HG03108 (cell line): ENCODE data around the gene NT5C2.
A peak's percentile ranks its signal among the peaks of the same experiment; 100 is the strongest.

Experiments used
- ATAC-seq: cut with Tn5 transposase; IDR thresholded peaks from one replicate; pipeline ENCODE4 v1.9.1; 2021; ENCODE audit warnings: moderate library complexity; ENCODE audit not compliant: unreplicated experiment

NT5C2 gene

DNA sequence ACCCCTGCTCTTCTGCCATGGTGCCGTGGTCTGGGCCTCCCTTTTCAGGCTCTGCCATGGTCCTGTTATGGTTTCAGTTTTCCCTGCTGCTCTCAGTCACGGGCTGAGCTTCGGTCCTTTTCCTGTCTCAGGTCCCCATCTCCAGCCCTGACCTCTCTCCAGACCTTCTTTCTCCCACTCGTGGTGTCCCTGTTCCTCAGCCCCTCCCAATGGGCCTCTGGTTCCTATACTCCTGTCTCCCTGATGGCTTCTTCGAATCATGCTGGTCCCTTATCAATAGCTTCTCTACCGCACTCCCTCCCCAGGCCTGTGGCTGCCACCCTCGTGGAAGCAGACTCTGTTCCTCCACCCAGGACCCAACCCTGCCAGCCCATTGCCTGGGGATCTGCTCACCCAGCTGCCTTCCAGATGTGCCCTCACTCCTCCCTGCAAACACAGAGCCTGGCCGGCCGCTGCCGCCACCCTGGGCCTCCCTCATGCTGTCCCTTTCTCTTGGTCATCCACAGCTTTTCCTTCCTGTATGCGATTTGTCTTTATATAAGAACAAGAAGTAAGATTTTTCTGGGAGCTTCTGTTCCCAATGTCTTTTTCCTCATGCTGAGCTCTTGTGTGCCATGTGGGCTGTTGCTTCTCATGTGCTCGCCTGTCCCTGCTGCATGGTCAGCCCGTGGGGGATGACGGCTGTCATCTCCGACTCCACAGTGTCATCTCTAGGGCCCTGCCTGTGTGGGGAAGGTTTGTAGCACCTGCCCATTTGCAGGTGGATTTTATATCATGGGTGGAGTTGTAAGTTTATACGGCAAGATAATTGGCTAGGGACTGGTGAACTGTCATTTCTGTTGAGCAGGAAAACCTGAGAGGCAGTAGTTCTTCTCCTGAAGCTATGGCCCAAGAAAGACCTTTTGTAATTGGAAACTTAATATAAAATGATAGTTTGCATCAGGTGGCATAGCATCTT, 126.7 kb downstream of the NT5C2 start:
- no peak for ATAC-seq

DNA sequence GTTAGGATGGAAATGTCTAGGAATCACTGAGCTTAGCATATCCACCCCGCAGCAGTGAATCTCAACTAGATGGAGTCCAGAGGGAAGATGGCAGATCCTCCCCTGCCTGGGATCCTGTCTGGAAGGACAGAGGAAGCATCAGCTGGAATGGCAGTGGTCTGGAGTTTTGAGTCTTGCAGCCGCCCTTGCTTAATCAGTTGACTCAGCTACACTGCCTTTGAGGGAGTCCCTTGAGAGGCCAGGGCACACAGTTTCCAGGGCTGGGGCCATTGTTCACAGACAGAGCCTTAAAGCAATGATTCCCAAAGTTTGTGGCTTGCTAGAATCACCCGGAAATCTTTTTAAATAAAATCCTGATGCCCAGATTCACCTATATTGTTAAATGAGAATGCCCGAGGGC, 128.1 kb downstream of the NT5C2 start:
- no peak for ATAC-seq

DNA sequence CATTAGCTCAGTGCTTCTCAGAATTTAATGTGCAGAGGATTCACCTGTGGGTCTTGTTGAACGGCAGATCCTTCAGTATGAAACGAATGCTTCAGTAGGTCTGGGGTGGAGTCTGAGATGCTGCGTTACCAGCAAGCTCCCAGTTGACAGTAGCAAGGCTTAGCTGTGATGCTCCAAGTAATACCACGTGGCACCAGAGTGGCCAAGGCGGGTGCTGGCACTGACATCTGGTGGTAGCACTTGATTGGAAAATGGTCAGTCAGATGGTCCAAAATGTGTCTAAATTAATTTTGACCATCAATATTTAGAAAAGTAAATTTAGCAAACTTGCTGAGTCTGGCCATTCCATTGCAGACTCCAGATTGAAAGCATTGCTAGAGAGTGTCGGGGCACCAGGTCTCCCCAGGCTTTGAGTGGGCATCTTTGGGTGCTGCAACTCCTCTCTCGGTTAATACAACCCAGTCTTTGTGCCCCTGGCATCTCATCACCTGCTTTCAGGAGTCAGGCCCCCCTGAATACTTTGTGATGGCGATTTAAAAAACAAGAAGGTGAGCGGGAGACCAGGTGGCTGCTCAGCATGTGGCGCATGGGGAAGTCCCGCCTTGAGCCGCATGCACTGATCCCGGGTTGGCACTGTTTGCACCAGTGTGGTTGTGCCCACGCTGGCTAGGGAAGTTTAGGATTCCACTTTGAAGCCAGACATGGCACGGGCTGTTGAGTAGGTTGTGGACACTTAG, 130.1 kb downstream of the NT5C2 start:
- ATAC-seq, result no peak

DNA sequence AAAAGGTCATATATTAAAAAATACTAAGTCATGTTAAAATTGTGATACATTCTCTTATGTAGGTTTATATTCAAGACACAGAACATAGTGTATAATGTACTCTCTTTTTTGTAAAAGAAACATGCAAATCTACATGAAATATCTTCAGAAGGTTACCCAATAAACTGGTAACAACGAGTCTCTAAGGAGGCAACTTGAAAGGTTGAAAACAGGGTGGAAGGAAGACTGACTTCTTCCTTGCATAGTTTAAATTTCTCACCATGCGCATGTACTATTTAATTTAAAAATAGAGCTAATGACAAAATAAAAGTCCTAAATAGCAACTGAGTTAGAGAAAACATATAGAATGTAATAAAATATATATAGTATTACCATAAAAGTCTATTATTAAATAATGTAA, 132.5 kb downstream of the NT5C2 start:
- no peak for ATAC-seq

- no peak for ATAC-seq
Observed at GRCh38 chr10:103058034-103058433, 135.0 kb downstream of the NT5C2 start.

DNA sequence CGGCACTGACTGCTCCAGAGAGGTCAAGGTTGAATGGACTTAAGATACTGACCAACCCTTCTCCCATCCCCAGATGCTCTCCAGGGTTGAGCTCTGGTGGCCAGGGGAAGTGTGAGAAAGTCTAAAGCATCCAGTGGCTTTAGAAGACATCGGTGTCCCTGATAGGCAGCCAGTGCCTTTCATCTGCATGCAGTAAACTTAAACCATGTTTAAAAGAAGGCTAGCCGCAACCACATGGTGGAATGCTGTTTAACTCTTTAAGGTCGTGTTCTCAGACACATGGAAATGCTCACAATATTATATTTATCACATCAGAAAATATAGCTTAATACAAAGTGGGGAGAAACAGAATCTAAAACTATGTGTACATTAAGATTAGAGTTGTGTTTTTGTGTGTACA, 138.0 kb downstream of the NT5C2 start:
- ATAC-seq, result no peak

GRCh38 chr10:103054621-103055020, 138.5 kb downstream of the NT5C2 start:
- no peak for ATAC-seq

GRCh38 chr10:103053659-103054581, 139.2 kb downstream of the NT5C2 start:
- ATAC-seq, result peak; percentile 85

GRCh38 chr10:103049237-103049636, 143.8 kb downstream of the NT5C2 start:
- no peak for ATAC-seq

DNA sequence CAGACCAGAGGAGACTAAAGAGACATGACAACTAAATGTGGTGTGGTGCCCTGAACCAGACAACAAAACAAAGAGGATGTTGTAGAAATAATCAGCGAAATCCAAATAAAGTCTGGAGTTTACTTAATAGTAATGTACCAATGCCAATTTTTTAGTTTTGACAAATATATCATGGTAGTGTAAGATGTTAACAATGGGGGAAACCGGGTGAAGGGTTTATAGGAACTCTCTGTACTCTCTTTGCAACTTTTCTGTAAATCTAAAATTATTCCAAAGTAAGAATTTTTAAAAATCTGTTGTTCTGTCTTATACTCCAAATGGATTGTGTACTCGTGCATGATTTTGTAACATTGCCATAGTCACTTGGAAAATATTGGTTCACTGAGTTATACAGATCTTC, 145.7 kb downstream of the NT5C2 start:
- no peak for ATAC-seq

DNA sequence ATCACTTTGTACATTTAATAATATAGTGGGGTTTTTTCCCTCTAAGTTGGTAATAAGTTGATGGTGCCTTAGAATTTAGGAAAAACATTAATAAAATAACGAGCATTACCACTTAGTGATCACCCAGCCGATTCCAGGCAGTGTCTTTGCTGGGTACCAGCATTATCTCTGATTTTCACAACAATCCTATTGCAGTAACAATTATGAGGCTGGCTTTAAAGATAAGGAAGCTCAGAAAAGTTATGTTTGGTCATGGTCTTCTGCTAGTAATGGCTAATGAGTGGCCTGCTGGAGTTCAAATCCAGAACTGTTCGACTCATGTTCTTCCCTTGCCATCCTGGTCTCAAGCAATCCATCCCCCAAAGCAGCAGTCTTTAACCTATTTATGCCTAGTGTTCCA, 147.1 kb downstream of the NT5C2 start:
- no peak for ATAC-seq

DNA sequence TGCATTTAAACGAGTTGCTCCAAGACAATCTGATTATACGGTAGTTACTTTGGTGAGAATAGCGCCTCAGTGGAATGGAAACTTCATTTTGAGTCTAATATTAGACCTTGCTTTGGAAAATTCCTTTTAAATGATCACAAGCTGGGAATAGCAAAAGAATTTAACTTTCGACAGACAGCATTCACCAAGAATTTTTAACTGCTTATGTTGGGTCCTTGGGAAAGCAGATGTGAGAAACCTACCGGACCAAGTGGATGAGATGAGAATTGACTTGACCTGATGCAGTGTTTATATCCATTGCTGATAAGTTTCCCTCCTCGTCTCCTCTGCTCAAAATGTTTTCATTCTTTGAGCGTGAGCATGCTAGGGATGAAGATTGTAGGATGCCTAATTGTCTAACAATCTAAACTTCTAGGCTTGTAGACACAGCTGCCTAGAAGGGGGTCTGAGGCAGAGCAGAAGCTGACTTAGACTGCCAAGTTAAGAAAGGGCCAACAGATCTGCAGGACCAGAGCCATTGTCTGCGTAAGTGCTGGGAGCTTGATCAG, 148.1 kb downstream of the NT5C2 start:
- ATAC-seq, result no peak

- ATAC-seq, result no peak
Observed at GRCh38 chr10:103042908-103043307, 150.2 kb downstream of the NT5C2 start.

GRCh38 chr10:103042129-103042528, 150.9 kb downstream of the NT5C2 start:
- ATAC-seq, result no peak

- no peak for ATAC-seq
Observed at GRCh38 chr10:103041391-103041790, 151.7 kb downstream of the NT5C2 start.

- no peak for ATAC-seq
Observed at GRCh38 chr10:103040418-103040817, 152.7 kb downstream of the NT5C2 start.

DNA sequence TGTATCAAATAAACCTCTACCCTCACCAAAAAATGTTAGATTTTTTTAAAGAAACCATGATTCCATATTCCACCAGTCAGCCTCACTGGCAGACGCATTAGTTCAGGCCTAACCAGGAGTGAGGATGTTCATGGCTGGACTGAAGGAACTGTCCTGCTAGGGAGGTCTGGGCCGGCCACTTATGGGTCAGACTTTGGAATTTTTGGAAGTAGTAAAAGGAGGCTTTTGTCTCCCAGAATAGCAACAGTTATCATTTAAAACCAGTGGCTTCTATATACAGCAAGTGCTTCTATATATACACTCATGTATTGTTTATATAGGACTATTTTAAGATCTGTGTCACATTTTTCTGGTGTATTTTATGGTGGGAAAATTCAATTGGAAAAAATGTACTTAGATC, 154.5 kb downstream of the NT5C2 start:
- ATAC-seq, result no peak
